ENCODE results near the gene ATP2A3.
A peak's percentile ranks its signal among the peaks of the same experiment; 100 is the strongest.

Gene ATP2A3

GRCh38 chr17:3990386-3991127, 26.3 kb upstream of the ATP2A3 start:
- DNase-seq: no peak

- DNase-seq: no peak
Measured at GRCh38 chr17:3989041-3989886, 25.0 kb upstream of the ATP2A3 start.

GRCh38 chr17:3988297-3989040, 24.2 kb upstream of the ATP2A3 start:
- no peak for DNase-seq

GRCh38 chr17:3986939-3987335, 22.7 kb upstream of the ATP2A3 start:
- DNase-seq: no peak

- DNase-seq: no peak
Measured at GRCh38 chr17:3986270-3986938, 22.2 kb upstream of the ATP2A3 start.

- DNase-seq: no peak
Measured at GRCh38 chr17:3985846-3986245, 21.6 kb upstream of the ATP2A3 start.

GRCh38 chr17:3983606-3984484, 19.6 kb upstream of the ATP2A3 start:
- no peak for DNase-seq

GRCh38 chr17:3982541-3983017, 18.3 kb upstream of the ATP2A3 start:
- DNase-seq: no peak

GRCh38 chr17:3982113-3982512, 17.9 kb upstream of the ATP2A3 start:
- no peak for DNase-seq

GRCh38 chr17:3981455-3981854, 17.2 kb upstream of the ATP2A3 start:
- no peak for DNase-seq

GRCh38 chr17:3980381-3981014, 16.3 kb upstream of the ATP2A3 start:
- DNase-seq: no peak

GRCh38 chr17:3979290-3979611, 15.0 kb upstream of the ATP2A3 start:
- no peak for DNase-seq

GRCh38 chr17:3978421-3979289, 14.4 kb upstream of the ATP2A3 start:
- no peak for DNase-seq

- no peak for DNase-seq
Measured at GRCh38 chr17:3977387-3977786, 13.2 kb upstream of the ATP2A3 start.

- peak; percentile 20 for DNase-seq
Measured at GRCh38 chr17:3976675-3977171, 12.5 kb upstream of the ATP2A3 start.

- DNase-seq: no peak
Measured at GRCh38 chr17:3974980-3975379, 10.7 kb upstream of the ATP2A3 start.

GRCh38 chr17:3974138-3974687, 10.0 kb upstream of the ATP2A3 start:
- DNase-seq: no peak

GRCh38 chr17:3973495-3974137, 9.4 kb upstream of the ATP2A3 start:
- DNase-seq: no peak

GRCh38 chr17:3972931-3973330, 8.7 kb upstream of the ATP2A3 start:
- DNase-seq: no peak
